H9 (cell line): Measurements from ENCODE around the gene AGBL4. TPM values are rescaled to one million over a fixed set of nuclear protein-coding genes. Genes with fewer than 3 reads are reported as not detected.

Experiments
- DNase-seq: peaks from one replicate; pipeline ENCODE4 v3.0.0-alpha.2; 2017
- H2AFZ ChIP-seq: one replicate; pipeline ENCODE4 v1.6.1; 2013; ENCODE audit warnings: mild to moderate bottlenecking, low read length, control low read depth, moderate library complexity
- H2AK5ac ChIP-seq: 2 replicates; pipeline ENCODE4 v1.6.1; 2013; ENCODE audit warnings: low read length, control low read depth, mixed read lengths; ENCODE audit not compliant: insufficient read length
- H2BK120ac ChIP-seq: one replicate; pipeline ENCODE4 v1.6.1; 2013; ENCODE audit warnings: low read depth, mild to moderate bottlenecking, low read length, control low read depth, inconsistent platforms; ENCODE audit not compliant: poor library complexity, severe bottlenecking
- H2BK12ac ChIP-seq: 2 replicates; pipeline ENCODE4 v1.6.1; 2013; ENCODE audit warnings: low read length, control low read depth, mixed read lengths, low read depth; ENCODE audit not compliant: insufficient read length
- H2BK15ac ChIP-seq: 2 replicates; pipeline ENCODE4 v1.6.1; 2013; ENCODE audit warnings: low read depth, low read length, control low read depth
- H2BK20ac ChIP-seq: one replicate; pipeline ENCODE4 v1.6.1; 2013; ENCODE audit warnings: low read depth, mild to moderate bottlenecking, low read length, control low read depth, inconsistent platforms; ENCODE audit not compliant: poor library complexity, severe bottlenecking
- H2BK5ac ChIP-seq: 2 replicates; pipeline ENCODE4 v1.6.1; 2013; ENCODE audit warnings: low read length, control low read depth, mixed read lengths; ENCODE audit not compliant: insufficient read length
- H3K14ac ChIP-seq: 2 replicates; pipeline ENCODE4 v1.6.1; 2013; ENCODE audit warnings: low read length, control low read depth; ENCODE audit not compliant: insufficient read depth
- H3K18ac ChIP-seq: 2 replicates; pipeline ENCODE4 v1.6.1; 2013; ENCODE audit warnings: low read depth, mild to moderate bottlenecking, mixed read lengths, low read length, control low read depth; ENCODE audit not compliant: insufficient read length
- H3K23ac ChIP-seq: 2 replicates; pipeline ENCODE4 v1.6.1; 2013; ENCODE audit warnings: low read length, control low read depth, mixed read lengths, low read depth; ENCODE audit not compliant: insufficient read length
- H3K23me2 ChIP-seq: 2 replicates; pipeline ENCODE4 v1.6.1; 2013; ENCODE audit warnings: low read depth, mild to moderate bottlenecking, mixed read lengths, low read length, control low read depth; ENCODE audit not compliant: insufficient read length, poor library complexity, severe bottlenecking
- H3K27ac ChIP-seq: 2 replicates; pipeline ENCODE4 v1.5.1; 2013; ENCODE audit warnings: low read length, control low read depth, mixed read lengths, low read depth; ENCODE audit not compliant: insufficient read length
- H3K27me3 ChIP-seq: 2 replicates; pipeline ENCODE4 v1.6.1; 2013; ENCODE audit warnings: low read length, control low read depth, inconsistent platforms; ENCODE audit not compliant: insufficient read depth
- H3K4ac ChIP-seq: 2 replicates; pipeline ENCODE4 v1.6.1; 2013; ENCODE audit warnings: low read depth, mild to moderate bottlenecking, control low read depth, inconsistent platforms, low read length, moderate library complexity
- H3K4me1 ChIP-seq: 2 replicates; pipeline ENCODE4 v1.6.1; 2013; ENCODE audit warnings: low read length, control low read depth, inconsistent platforms; ENCODE audit not compliant: insufficient read depth
- H3K4me2 ChIP-seq: 2 replicates; pipeline ENCODE4 v1.6.1; 2013; ENCODE audit warnings: low read length, control low read depth, mixed read lengths; ENCODE audit not compliant: insufficient read length, insufficient read depth
- H3K56ac ChIP-seq: 2 replicates; pipeline ENCODE4 v1.6.1; 2013; ENCODE audit warnings: low read depth, mild to moderate bottlenecking, mixed read lengths, low read length, control low read depth; ENCODE audit not compliant: insufficient read length
- H3K79me1 ChIP-seq: 2 replicates; pipeline ENCODE4 v1.6.1; 2013; ENCODE audit warnings: low read depth, mild to moderate bottlenecking, moderate library complexity, low read length, control low read depth, inconsistent platforms; ENCODE audit not compliant: insufficient read depth, poor library complexity, severe bottlenecking
- H3K79me2 ChIP-seq: 2 replicates; pipeline ENCODE4 v1.6.1; 2013; ENCODE audit warnings: low read length, control low read depth, inconsistent platforms; ENCODE audit not compliant: insufficient read depth
- H3K9ac ChIP-seq: 2 replicates; pipeline ENCODE4 v1.6.1; 2013; ENCODE audit warnings: low read length, control low read depth, mixed read lengths; ENCODE audit not compliant: insufficient read length; ENCODE audit errors: extremely low read depth
- H3K9me3 ChIP-seq: one replicate; pipeline ENCODE4 v1.6.1; 2013; ENCODE audit warnings: low read depth, low read length, inconsistent platforms; ENCODE audit not compliant: control insufficient read depth
- H3T11ph ChIP-seq: one replicate; pipeline ENCODE4 v1.6.1; 2013; ENCODE audit warnings: mild to moderate bottlenecking, low read length, control low read depth, inconsistent platforms
- H4K20me1 ChIP-seq: one replicate; pipeline ENCODE4 v1.6.1; 2013; ENCODE audit not compliant: control insufficient read depth, insufficient read length, insufficient read depth
- H4K5ac ChIP-seq: 2 replicates; pipeline ENCODE4 v1.6.1; 2013; ENCODE audit warnings: low read depth, mild to moderate bottlenecking, mixed read lengths, low read length, control low read depth; ENCODE audit not compliant: insufficient read length
- H4K8ac ChIP-seq: replicated peaks from 2 replicates; pipeline ENCODE4 v1.6.1; 2013; ENCODE audit warnings: low read length, control low read depth, mixed read lengths, low read depth; ENCODE audit not compliant: insufficient read length
- H4K91ac ChIP-seq: 2 replicates; pipeline ENCODE4 v1.6.1; 2013; ENCODE audit warnings: low read depth, mild to moderate bottlenecking, moderate library complexity, mixed read lengths, low read length, control low read depth; ENCODE audit not compliant: insufficient read length
- H3K27ac Mint-ChIP-seq, 3 experiments: 2 replicates in 2 of 3; 3 replicates in 1 of 3; pipeline ENCODE4 v1.8.0; 2020 to 2021; ENCODE audit warnings: mixed read lengths in 3 of 3, mild to moderate bottlenecking in 1 of 3, moderate library complexity in 1 of 3
- H3K27me3 Mint-ChIP-seq: 2 replicates; pipeline ENCODE4 v1.8.0; 2021; ENCODE audit warnings: low read depth, mild to moderate bottlenecking, moderate library complexity, mixed read lengths
- H3K36me3 Mint-ChIP-seq, 3 experiments: 2 replicates in 2 of 3; 3 replicates in 1 of 3; pipeline ENCODE4 v1.8.0; 2020 to 2021; ENCODE audit warnings: low read depth in 3 of 3, mixed read lengths in 3 of 3; ENCODE audit not compliant: insufficient read depth in 1 of 3
- H3K4me1 Mint-ChIP-seq, 2 experiments: 2 replicates each; pipeline ENCODE4 v1.8.0; 2020; ENCODE audit warnings: mixed read lengths in 2 of 2
- H3K4me3 Mint-ChIP-seq, 2 experiments: 2 replicates in 1 of 2; 3 replicates in 1 of 2; pipeline ENCODE4 v1.8.0; 2020 to 2021; ENCODE audit warnings: mild to moderate bottlenecking in 2 of 2, mixed read lengths in 2 of 2, moderate library complexity in 1 of 2
- H3K9me3 Mint-ChIP-seq, 2 experiments: 2 replicates in 1 of 2; 3 replicates in 1 of 2; pipeline ENCODE4 v1.8.0; 2020; ENCODE audit warnings: mild to moderate bottlenecking in 2 of 2, mixed read lengths in 2 of 2, moderate library complexity in 1 of 2
- WGBS: extraction: QIAGEN DNeasy Blood & Tissue Kit; methylation state at CpG from one replicate; pipeline ENCODE4 v1.1.7; 2013; ENCODE audit warnings: missing lambda C conversion rate, low lambda C conversion rate, mixed read lengths; ENCODE audit not compliant: insufficient read length; ENCODE audit errors: extremely low coverage; 5-methylcytosine and 5-hydroxymethylcytosine counted together
- total RNA-seq: library from RNA; stranded (reverse); gene quantifications from 2 replicates; pipeline ENCODE4 v1.2.1, GENCODE V29; 2021
- TF ChIP-seq, protein P1 (sequence below): fragments of 200-600 bp; sonication (generic); conservative IDR thresholded peaks from 3 replicates; pipeline ENCODE4 v1.8.0; 2021; ENCODE audit warnings: antibody characterized with exemption, mild to moderate bottlenecking

Gene AGBL4
- total RNA-seq, 1 experiment from 2014 or later: not detected

GRCh38 chr1:48830715-48831114 lies 1193.0 kb downstream of the AGBL4 start:
- Histone ChIP-seq H3K4ac (no peak overlapping the region), H2AFZ (no peak overlapping the region), H2BK120ac (no peak overlapping the region), H3K4me2 (no peak overlapping the region), H3K14ac (no peak overlapping the region), H2BK5ac (no peak overlapping the region), H3K23ac (no peak overlapping the region), H2BK15ac (no peak overlapping the region), H2AK5ac (no peak overlapping the region), H3K27me3 (no peaks in the 10 kb centered on the region), H3K79me2 (no peaks in the 10 kb centered on the region), H4K5ac (no peak overlapping the region), H3T11ph (no peak overlapping the region), H2BK12ac (no peak overlapping the region), H3K4me1 (no peaks in the 10 kb centered on the region), H3K9me3 (no peaks in the 10 kb centered on the region), H3K56ac (no peak overlapping the region), H2BK20ac (no peak overlapping the region), H3K9ac (no peak overlapping the region), H4K8ac (no peak overlapping the region), H4K20me1 (no peaks in the 10 kb centered on the region), H4K91ac (no peak overlapping the region), H3K79me1 (no peaks in the 10 kb centered on the region), H3K18ac (no peak overlapping the region), H3K23me2 (no peaks in the 10 kb centered on the region), H3K27ac (no peak overlapping the region)
- WGBS: no CpG with 5 or more reads among the region's 2 CpGs
- peaks cover 26% of the 10 kb centered on the region for H3K27me3 Mint-ChIP-seq
- TF ChIP-seq, protein P1, sequence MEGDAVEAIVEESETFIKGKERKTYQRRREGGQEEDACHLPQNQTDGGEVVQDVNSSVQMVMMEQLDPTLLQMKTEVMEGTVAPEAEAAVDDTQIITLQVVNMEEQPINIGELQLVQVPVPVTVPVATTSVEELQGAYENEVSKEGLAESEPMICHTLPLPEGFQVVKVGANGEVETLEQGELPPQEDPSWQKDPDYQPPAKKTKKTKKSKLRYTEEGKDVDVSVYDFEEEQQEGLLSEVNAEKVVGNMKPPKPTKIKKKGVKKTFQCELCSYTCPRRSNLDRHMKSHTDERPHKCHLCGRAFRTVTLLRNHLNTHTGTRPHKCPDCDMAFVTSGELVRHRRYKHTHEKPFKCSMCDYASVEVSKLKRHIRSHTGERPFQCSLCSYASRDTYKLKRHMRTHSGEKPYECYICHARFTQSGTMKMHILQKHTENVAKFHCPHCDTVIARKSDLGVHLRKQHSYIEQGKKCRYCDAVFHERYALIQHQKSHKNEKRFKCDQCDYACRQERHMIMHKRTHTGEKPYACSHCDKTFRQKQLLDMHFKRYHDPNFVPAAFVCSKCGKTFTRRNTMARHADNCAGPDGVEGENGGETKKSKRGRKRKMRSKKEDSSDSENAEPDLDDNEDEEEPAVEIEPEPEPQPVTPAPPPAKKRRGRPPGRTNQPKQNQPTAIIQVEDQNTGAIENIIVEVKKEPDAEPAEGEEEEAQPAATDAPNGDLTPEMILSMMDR: no peak
- H3K4me3 Mint-ChIP-seq: no peak overlapping the region
- H3K9me3 Mint-ChIP-seq: no peaks in the 10 kb centered on the region
- H3K27ac Mint-ChIP-seq: no peak overlapping the region
- no peaks in the 10 kb centered on the region for H3K36me3 Mint-ChIP-seq
- no peak for DNase-seq
- H3K4me1 Mint-ChIP-seq: no peaks in the 10 kb centered on the region
